ENCODE data around the gene C15orf62. TPM values are rescaled to one million over a fixed set of nuclear protein-coding genes. Genes with fewer than 3 reads are reported as not detected.
A peak's percentile ranks its signal among the peaks of the same experiment; 100 is the strongest.

C15orf62 gene
- total RNA-seq, 1 donor from 2014 or later: 6.5 TPM

- DNase-seq: no peak
- no peak overlapping the region for H3K27ac Mint-ChIP-seq
- peaks cover 2% of the 10 kb centered on the region for H3K36me3 Mint-ChIP-seq (ENCODE audit: low read depth)
- no peak for ATAC-seq (ENCODE audit: low read depth)
- H3K9me3 Mint-ChIP-seq: no peaks in the 10 kb centered on the region
- CTCF ChIA-PET: interaction anchor here (6.6 kb wide), 1 partner anchor 16 kb away, joined by 45 read pairs; no protein-coding TSS in a partner anchor
- H3K4me1 Mint-ChIP-seq: peaks cover 56% of the 10 kb centered on the region
- intact Hi-C loops (cut with micrococcal nuclease): loop anchor here (5.0 kb wide), 3 partner anchors 199 to 351 kb away; partner anchors contain the start of genes BAHD1, CCDC32, INO80 and RPUSD2
- no peak for TF ChIP-seq CTCF (IDR thresholded peaks at IDR 0.05)
- POLR2A ChIA-PET: interaction anchor here (0.6 to 4.2 kb wide), 2 partner anchors 71 to 300 kb away, joined by 3 to 15 read pairs; partner anchors contain the start of gene RAD51
- H3K4me3 Mint-ChIP-seq: no peak overlapping the region
- H3K27me3 Mint-ChIP-seq: no peaks in the 10 kb centered on the region
Measured at GRCh38 chr15:40766194-40766815, 3.5 kb upstream of the C15orf62 start.

GRCh38 chr15:40766906-40767837 lies 2.6 kb upstream of the C15orf62 start:
- H3K36me3 Mint-ChIP-seq (ENCODE audit: low read depth): peaks cover 4% of the 10 kb centered on the region
- no peak for TF ChIP-seq CTCF (IDR thresholded peaks at IDR 0.05)
- intact Hi-C loops (cut with micrococcal nuclease): loop anchor here (5.0 kb wide), 3 partner anchors 200 to 350 kb away; partner anchors contain the start of genes BAHD1, CCDC32, INO80 and RPUSD2
- no peak overlapping the region for H3K4me3 Mint-ChIP-seq
- H3K27ac Mint-ChIP-seq: no peak overlapping the region
- no peaks in the 10 kb centered on the region for H3K9me3 Mint-ChIP-seq
- POLR2A ChIA-PET: interaction anchor here (0.6 to 4.2 kb wide), 6 partner anchors 72 to 697 kb away, joined by 3 to 15 read pairs (median 3); partner anchors contain the start of gene RAD51
- DNase-seq: no peak
- CTCF ChIA-PET: interaction anchor here (6.6 kb wide), 1 partner anchor 15 kb away, joined by 45 read pairs; no protein-coding TSS in a partner anchor
- no peaks in the 10 kb centered on the region for H3K27me3 Mint-ChIP-seq
- peaks cover 64% of the 10 kb centered on the region for H3K4me1 Mint-ChIP-seq
- ATAC-seq (ENCODE audit: low read depth): no peak

GRCh38 chr15:40767838-40768500 lies 1.8 kb upstream of the C15orf62 start:
- no peaks in the 10 kb centered on the region for H3K27me3 Mint-ChIP-seq
- CTCF ChIA-PET: interaction anchor here (6.6 kb wide), 1 partner anchor 14 kb away, joined by 45 read pairs; no protein-coding TSS in a partner anchor
- H3K27ac Mint-ChIP-seq: no peak overlapping the region
- DNase-seq (no peak), ATAC-seq (ENCODE audit: low read depth) (no peak)
- no peak for TF ChIP-seq CTCF (IDR thresholded peaks at IDR 0.05)
- intact Hi-C loops (cut with micrococcal nuclease): loop anchor here (5.0 kb wide), 3 partner anchors 201 to 349 kb away; partner anchors contain the start of genes BAHD1, CCDC32, INO80 and RPUSD2
- H3K36me3 Mint-ChIP-seq (ENCODE audit: low read depth): peaks cover 8% of the 10 kb centered on the region
- POLR2A ChIA-PET: interaction anchor here (1.0 to 4.2 kb wide), 8 partner anchors 9 to 217 kb away, joined by 3 to 49 read pairs (median 15); partner anchors contain the start of genes CCDC32, DNAJC17, RAD51 and ZFYVE19
- H3K4me1 Mint-ChIP-seq: peaks cover 70% of the 10 kb centered on the region
- no peaks in the 10 kb centered on the region for H3K9me3 Mint-ChIP-seq
- H3K4me3 Mint-ChIP-seq: no peak overlapping the region

GRCh38 chr15:40768521-40769273 lies 1.1 kb upstream of the C15orf62 start:
- no peak for TF ChIP-seq CTCF (IDR thresholded peaks at IDR 0.05)
- peaks cover 63% of the 10 kb centered on the region for H3K4me1 Mint-ChIP-seq
- intact Hi-C loops (cut with micrococcal nuclease): loop anchor here (1.0 to 5.0 kb wide), 8 partner anchors 13 to 349 kb away; partner anchors contain the start of genes BAHD1, CCDC32, DNAJC17 and INO80
- ChIA-PET POLR2A (interaction anchor here (1.0 to 3.3 kb wide), 8 partner anchors 9 to 204 kb away, joined by 4 to 49 read pairs (median 14); partner anchors contain the start of genes CCDC32, DNAJC17, RAD51 and VPS18), CTCF (interaction anchor here (1.2 to 6.6 kb wide), 4 partner anchors 10 to 22 kb away, joined by 3 to 45 read pairs (median 8); no protein-coding TSS in a partner anchor)
- no peaks in the 10 kb centered on the region for H3K27me3 Mint-ChIP-seq
- H3K9me3 Mint-ChIP-seq: no peaks in the 10 kb centered on the region
- ATAC-seq (ENCODE audit: low read depth) (peak; percentile 6), DNase-seq (no peak)
- H3K36me3 Mint-ChIP-seq (ENCODE audit: low read depth): peaks cover 12% of the 10 kb centered on the region
- H3K27ac Mint-ChIP-seq: peak overlapping the region; percentile 93
- H3K4me3 Mint-ChIP-seq: peak overlapping the region; percentile 82

All from activated B cell treated with CpG ODN at 0.5 μM for 24 hours (primary cell).